ENCODE measurements around the gene MYBPC3. TPM values are rescaled to one million over a fixed set of nuclear protein-coding genes. Genes with fewer than 3 reads are reported as not detected.
A peak's percentile ranks its signal among the peaks of the same experiment; 100 is the strongest.

Gene MYBPC3
- total and polyA plus RNA-seq, 10 of the 15 experiments (the other 5 are each of a cell fraction or from before 2014, with no cell fraction given): 0.03 to 0.08 (median 0.03) TPM; not detected in 7

- FAIRE-seq: no peak
- H3K4me3 ChIP-seq: no peak overlapping the region; the same call in 1 of the 2 replicates
- 91% methylated on average over 8 of the region's 8 CpGs for WGBS (ENCODE audit: insufficient coverage, insufficient replicate concordance, low lambda C conversion rate, missing lambda C conversion rate)
- no peak for DNase-seq (ENCODE audit: low read depth, low spot score)
- no peaks in the 10 kb centered on the region for H3K27me3 ChIP-seq (replicated peaks in 1 of 2; ENCODE audit: control insufficient read depth in 2 of 2, insufficient read depth in 2 of 2, low read length in 1 of 2)
- intact Hi-C loops (cut with micrococcal nuclease; ENCODE audit: unreplicated experiment): loop anchor here (5.0 to 10.0 kb wide), 3 partner anchors 77 to 480 kb away; partner anchors contain the start of gene FNBP4
- H3K79me2 ChIP-seq (ENCODE audit: control insufficient read depth, insufficient read depth, low read length): peaks cover 41% of the 10 kb centered on the region
- no peak overlapping the region for H3K4me2 ChIP-seq (ENCODE audit: control insufficient read depth, insufficient read depth)
- ChIA-PET POLR2A (interaction anchor here (1.1 to 3.7 kb wide), 4 partner anchors 13 to 33 kb away, joined by 4 to 21 read pairs (median 10); partner anchors contain the start of gene SLC39A13), SMC1A (ENCODE audit: uncharacterized antibody, unreplicated experiment) (interaction anchor here (0.9 to 3.7 kb wide), 9 partner anchors 18 to 242 kb away, joined by 3 to 35 read pairs (median 15); partner anchors contain the start of gene SLC39A13), RAD21 (ENCODE audit: unreplicated experiment) (interaction anchor here (1.2 to 2.8 kb wide), 6 partner anchors 16 to 80 kb away, joined by 6 to 24 read pairs (median 16); partner anchors contain the start of gene SLC39A13), CTCF (interaction anchor here (0.9 to 8.6 kb wide), 12 partner anchors 11 to 116 kb away, joined by 3 to 161 read pairs (median 11); partner anchors contain the start of gene SLC39A13)
- no peak overlapping the region for H3K27ac ChIP-seq (ENCODE audit: control insufficient read depth, insufficient read depth)
- no peak for ATAC-seq
- H4K20me1 ChIP-seq (ENCODE audit: control insufficient read depth, insufficient read depth): no peaks in the 10 kb centered on the region
- peaks cover 21% of the 10 kb centered on the region for H3K4me1 ChIP-seq (ENCODE audit: control insufficient read depth, insufficient read depth, low read length)
- TF ChIP-seq CBX3 (IDR thresholded peaks at IDR 0.05; ENCODE audit: borderline replicate concordance, low read depth): no peak
- TF ChIP-seq NFXL1 (IDR thresholded peaks at IDR 0.05; ENCODE audit: borderline replicate concordance): no peak
- TF ChIP-seq ZSCAN29 (IDR thresholded peaks at IDR 0.05): no peak
- TF ChIP-seq ZBTB40 (IDR thresholded peaks at IDR 0.05; ENCODE audit: borderline replicate concordance): no peak
- no peak for TF ChIP-seq BRCA1 (IDR thresholded peaks at IDR 0.05; ENCODE audit: low read depth, low read length)
- TF ChIP-seq IRF4 (IDR thresholded peaks at IDR 0.05; ENCODE audit: low read depth, low read length): no peak
- TF ChIP-seq E2F8 (IDR thresholded peaks at IDR 0.05; ENCODE audit: low read depth, partially characterized antibody): no peak
- no peak for TF ChIP-seq RUNX3 (IDR thresholded peaks at IDR 0.05; ENCODE audit: low read length)
- no peak for TF ChIP-seq CHD4 (IDR thresholded peaks at IDR 0.05)
- no peak overlapping the region; the same call in 1 of the 2 replicates for H3K9ac ChIP-seq (ENCODE audit: control insufficient read depth, insufficient read depth, low read length)
- in situ Hi-C loops (cut with MboI): no loop called here
- BruUV-seq (replicated peaks): TSS peak; percentile 16
- no peaks in the 10 kb centered on the region for H3K9me3 ChIP-seq (replicated peaks; ENCODE audit: control insufficient read depth, insufficient read depth, low read length)
- H3K36me3 ChIP-seq (ENCODE audit: control insufficient read depth in 2 of 2, insufficient read depth in 2 of 2, low read length in 1 of 2): peaks cover 2 to 5% of the 10 kb centered on the region in 2 experiments; a peak in 3 of 4 replicates
- no peak overlapping the region for H2AFZ ChIP-seq (ENCODE audit: control insufficient read depth, low read depth, low read length)
These were observed 22.5 kb upstream of the MYBPC3 start for GRCh38 chr11:47375020-47375419.

Measured in GM12878 (cell line).